K562 (cell line): Measurements from ENCODE around the gene PRKG1. TPM values are rescaled to one million over a fixed set of nuclear protein-coding genes. Genes with fewer than 3 reads are reported as not detected.

ENCODE experiments used
- ATAC-seq: fragments of 200-7000 bp; cut with Tn5 transposase; 3 replicates; pipeline ENCODE4 v1.9.1; 2020; ENCODE audit warnings: moderate library complexity
- BruUV-seq: library from RNA; stranded (reverse); fragments of 400-500 nt; replicated peaks from 2 replicates; lab custom pipeline; 2021; lab: Mats Ljungman, UMichigan
- CTCF ChIA-PET: fragments of 300-600 bp; formaldehyde crosslinking; extraction: SDS; loops from one replicate; lab custom pipeline; 2021; ENCODE audit warnings: low intra/inter-chr PET ratio; lab: Yijun Ruan, JAX
- POLR2A ChIA-PET: fragments of 300-600, 350-650 bp; sonication (Branson Sonifier 250); formaldehyde crosslinking; extraction: SDS; loops from one replicate; lab custom pipeline; 2021; ENCODE audit warnings: antibody characterized with exemption, inconsistent platforms; lab: Yijun Ruan, JAX
- DNase-seq, 4 experiments: peaks; one replicate each; pipeline versions ENCODE4 v3.0.0 to v3.0.0-alpha.2; 2011 to 2018; ENCODE audit warnings: low spot score in 3 of 4, mixed read lengths in 3 of 4; ENCODE audit errors: extremely low read depth in 1 of 4
- FAIRE-seq: peaks from 2 replicates; lab custom pipeline; 2011; peaks lifted over from hg19 to GRCh38; lab: Jason Lieb, UNC
- H2AFZ ChIP-seq: 2 replicates; pipeline ENCODE4 v1.6.0; 2011; ENCODE audit warnings: low read depth, low read length, control low read depth, inconsistent platforms
- H3K27ac ChIP-seq: fragments of 200-600 bp; 3 replicates; pipeline ENCODE4 v1.8.0; 2011; ENCODE audit warnings: low read depth, mild to moderate bottlenecking, control low read depth, inconsistent platforms, low read length, moderate library complexity, mixed read lengths; ENCODE audit errors: extremely low read depth
- H3K27me3 ChIP-seq, 2 experiments: fragments of 300-600 bp in 1 of 2; 2 replicates in 1 of 2; 3 replicates in 1 of 2; pipeline versions ENCODE4 v1.6.0 to v1.8.0; 2011; ENCODE audit warnings: inconsistent platforms in 2 of 2, low read length in 2 of 2, mild to moderate bottlenecking in 1 of 2, mixed read lengths in 1 of 2, moderate library complexity in 1 of 2; ENCODE audit not compliant: control insufficient read depth in 2 of 2, insufficient read depth in 2 of 2
- H3K36me3 ChIP-seq: fragments of 300-600 bp; 3 replicates; pipeline ENCODE4 v1.8.0; 2011; ENCODE audit warnings: mild to moderate bottlenecking, low read length, inconsistent platforms; ENCODE audit not compliant: control insufficient read depth, insufficient read depth
- H3K4me1 ChIP-seq, 2 experiments: fragments of 200-600 bp in 1 of 2; replicated peaks in 1 of 2; 2 replicates in 1 of 2; 3 replicates in 1 of 2; pipeline versions ENCODE4 v1.5.1 to v1.8.0; 2011; ENCODE audit warnings: inconsistent platforms in 2 of 2, low read length in 2 of 2, mild to moderate bottlenecking in 1 of 2, mixed read lengths in 1 of 2, moderate library complexity in 1 of 2; ENCODE audit not compliant: control insufficient read depth in 2 of 2, insufficient read depth in 2 of 2
- H3K4me2 ChIP-seq: 2 replicates; pipeline ENCODE4 v1.6.1; 2011; ENCODE audit warnings: low read length, control low read depth, inconsistent platforms, mixed read lengths; ENCODE audit not compliant: insufficient read depth
- H3K4me3 ChIP-seq: fragments of 200-600 bp; sonication (generic), shearing (Covaris generic); 2 replicates; pipeline ENCODE4 v1.5.1; 2016; ENCODE audit warnings: control low read depth, inconsistent platforms
- H3K79me2 ChIP-seq: fragments of 200-600 bp; 3 replicates; pipeline ENCODE4 v1.8.0; 2011; ENCODE audit warnings: low read length, inconsistent platforms; ENCODE audit not compliant: control insufficient read depth, insufficient read depth
- H3K9ac ChIP-seq, 2 experiments: 2 replicates each; pipeline versions ENCODE4 v1.6.0 to v1.6.1; 2011; ENCODE audit warnings: low read depth in 2 of 2, low read length in 2 of 2, control low read depth in 1 of 2, inconsistent platforms in 1 of 2, mild to moderate bottlenecking in 1 of 2, mixed read lengths in 1 of 2; ENCODE audit not compliant: insufficient read depth in 1 of 2
- H3K9me1 ChIP-seq: one replicate; pipeline ENCODE4 v1.6.0; 2011; ENCODE audit warnings: inconsistent platforms, mild to moderate bottlenecking, low read length, moderate library complexity; ENCODE audit not compliant: control insufficient read depth, insufficient read depth
- H3K9me3 ChIP-seq: replicated peaks from 2 replicates; pipeline ENCODE4 v1.5.1; 2011; ENCODE audit warnings: low read depth, low read length, inconsistent platforms; ENCODE audit not compliant: control insufficient read depth, insufficient read depth
- H4K20me1 ChIP-seq: replicated peaks from 2 replicates; pipeline ENCODE4 v1.6.1; 2011; ENCODE audit warnings: low read length, inconsistent platforms, mixed read lengths; ENCODE audit not compliant: control insufficient read depth, insufficient read depth
- BACH1 ChIP-seq: fragments of 200-800 bp; sonication (Bioruptor generic); IDR thresholded peaks from 2 replicates; pipeline ENCODE4 v1.6.1; 2016; ENCODE audit warnings: missing genetic modification characterization, missing compliant biosample characterization
- NFATC3 ChIP-seq: fragments of 450-650 bp; IDR thresholded peaks from 2 replicates; pipeline ENCODE4 v1.6.1; 2017; ENCODE audit warnings: mild to moderate bottlenecking
- SIN3A ChIP-seq, 2 experiments: fragments of 150-350 bp in 1 of 2; IDR thresholded peaks; 2 replicates each; pipeline ENCODE4 v1.6.1; 2011 to 2016; ENCODE audit warnings: borderline replicate concordance in 2 of 2, low read depth in 2 of 2, low read length in 2 of 2, mild to moderate bottlenecking in 2 of 2, moderate library complexity in 2 of 2; ENCODE audit not compliant: control insufficient read depth in 1 of 2
- SIN3B ChIP-seq: fragments of 450-650 bp; IDR thresholded peaks from 2 replicates; pipeline ENCODE4 v1.6.1; 2017; ENCODE audit warnings: low read depth, mild to moderate bottlenecking, moderate library complexity
- UBTF ChIP-seq, 2 experiments: IDR thresholded peaks; 2 replicates each; pipeline ENCODE4 v1.6.1; 2012; ENCODE audit warnings: improper control_type of control experiment in 2 of 2, low read depth in 2 of 2, low read length in 2 of 2, borderline replicate concordance in 1 of 2
- ZBTB40 ChIP-seq, 2 experiments: fragments of 450-650 bp in 1 of 2; sonication (generic) in 1 of 2; formaldehyde crosslinking in 1 of 2; IDR thresholded peaks; 2 replicates each; pipeline versions ENCODE4 v1.7.1 to v1.9.0; 2016 to 2022; ENCODE audit warnings: inconsistent platforms in 1 of 2, mild to moderate bottlenecking in 1 of 2, missing genetic modification reagents in 1 of 2
- ZBTB8A ChIP-seq: fragments of 450-650 bp; IDR thresholded peaks from 2 replicates; pipeline ENCODE4 v1.6.1; 2018; ENCODE audit warnings: mild to moderate bottlenecking, moderate library complexity; ENCODE audit not compliant: partially characterized antibody
- ZNF282 ChIP-seq: sonication (generic); formaldehyde crosslinking; IDR thresholded peaks from 2 replicates; pipeline ENCODE4 v1.8.1; 2023; ENCODE audit warnings: missing genetic modification reagents
- WGBS: fragments of 100-300 bp; shearing (Covaris generic); methylation state at CpG from one replicate; pipeline ENCODE4 v1.1.6; 2016; ENCODE audit warnings: low coverage, mixed read lengths; ENCODE audit not compliant: insufficient coverage; ENCODE audit errors: missing lambda C conversion rate; 5-methylcytosine and 5-hydroxymethylcytosine counted together
- in situ Hi-C: fragments of 300-500 bp; cut with MboI; formaldehyde crosslinking; loops from 4 replicates; pipeline ENCODE4 v1.15.0; 2018; ENCODE audit warnings: inconsistent platforms, mixed read lengths
- intact Hi-C: fragments of 100-400 bp; cut with micrococcal nuclease; formaldehyde crosslinking; loops from 2 replicates; pipeline ENCODE4 v1.14.2; 2022
- polyA plus RNA-seq, 8 experiments: library from polyadenylated mRNA; depleted of rRNA in 4 of 8; stranded (reverse) in 5 of 8; unstranded in 3 of 8; fragments of >200 nt; fragmentation: Nextera tagmentation in 2 of 8; fragmentation: Illumina TruSeq in 1 of 8; extraction: Ambion mirVana in 2 of 8; extraction: Trizol in 1 of 8; gene quantifications; 2 replicates each; pipeline versions ENCODE4 v1.2.1 to v1.2.3, GENCODE V29; 2011 to 2014; ENCODE audit warnings: inconsistent platforms in 1 of 8, missing spikeins in 1 of 8
- total RNA-seq, 7 experiments: library from RNA; depleted of rRNA in 6 of 7; stranded (reverse); fragments of >200 nt in 6 of 7; fragmentation: Illumina TruSeq in 2 of 7; extraction: Trizol in 2 of 7; gene quantifications; 2 replicates each; pipeline versions ENCODE4 v1.2.1 to v1.2.3, GENCODE V29; 2011 to 2021; ENCODE audit warnings: low replicate concordance in 1 of 7

The PRKG1 gene
- total and polyA plus RNA-seq, 9 of the 15 experiments (the other 6 are each of a cell fraction or from before 2014, with no cell fraction given), result 0.22 TPM; not detected in 8

GRCh38 chr10:51638211-51638610, 563.9 kb downstream of the PRKG1 start:
- ChIA-PET CTCF (no interaction called here), POLR2A (no interaction called here)
- Histone ChIP-seq H3K4me3 (no peak overlapping the region), H3K4me2 (no peak overlapping the region), H4K20me1 (no peaks in the 10 kb centered on the region), H3K9ac (no peak overlapping the region), H3K27me3 (no peaks in the 10 kb centered on the region), H3K27ac (no peak overlapping the region), H3K36me3 (no peaks in the 10 kb centered on the region), H3K4me1 (no peaks in the 10 kb centered on the region), H3K79me2 (no peaks in the 10 kb centered on the region), H3K9me1 (no peaks in the 10 kb centered on the region), H3K9me3 (no peaks in the 10 kb centered on the region), H2AFZ (no peak overlapping the region)
- 1% methylated on average over 4 of the region's 4 CpGs for WGBS
- DNase-seq (no peak), ATAC-seq (no peak), FAIRE-seq (no peak)
- no TSS peak for BruUV-seq
- intact Hi-C loops (no loop called here), in situ Hi-C loops (no loop called here)
- no peak for TF ChIP-seq ZBTB40 (IDR thresholded peaks at IDR 0.05)
- TF ChIP-seq ZBTB40 (CRISPR knock-in tag; IDR thresholded peaks at IDR 0.05), result no peak
- no peak for TF ChIP-seq NFATC3
- no peak for TF ChIP-seq ZBTB8A
- TF ChIP-seq UBTF (IDR thresholded peaks at IDR 0.05; ENCODE audit: borderline replicate concordance in 1 of 2, low read depth in 2 of 2, low read length in 2 of 2), result no peak
- no peak for TF ChIP-seq SIN3A (IDR thresholded peaks at IDR 0.05; ENCODE audit: borderline replicate concordance in 2 of 2, control insufficient read depth in 1 of 2, low read depth in 2 of 2, low read length in 2 of 2)
- no peak for TF ChIP-seq SIN3B
- TF ChIP-seq BACH1 (tag), result no peak
- no peak for TF ChIP-seq ZNF282
